ENCODE results near the gene NFATC1. TPM values are rescaled to one million over a fixed set of nuclear protein-coding genes. Genes with fewer than 3 reads are reported as not detected.

NFATC1 gene
- total RNA-seq, 1 experiment from 2014 or later, result 1.8 TPM

- DNase-seq (ENCODE audit: extremely low read depth, low read depth), result no peak
These were observed 88.3 kb downstream of the NFATC1 start for GRCh38 chr18:79483971-79484491.

GRCh38 chr18:79484661-79485621 lies 89.2 kb downstream of the NFATC1 start:
- no peak for DNase-seq (ENCODE audit: extremely low read depth, low read depth)

- no peak for DNase-seq (ENCODE audit: extremely low read depth, low read depth)
These were observed 90.1 kb downstream of the NFATC1 start for GRCh38 chr18:79485788-79486355.

GRCh38 chr18:79486356-79487182 lies 90.8 kb downstream of the NFATC1 start:
- no peak for DNase-seq (ENCODE audit: extremely low read depth, low read depth)

- DNase-seq (ENCODE audit: extremely low read depth, low read depth), result no peak
These were observed 91.6 kb downstream of the NFATC1 start for GRCh38 chr18:79487183-79487800.

- no peak for DNase-seq (ENCODE audit: extremely low read depth, low read depth)
These were observed 92.1 kb downstream of the NFATC1 start for GRCh38 chr18:79487801-79488201.

GRCh38 chr18:79488311-79489050 lies 92.8 kb downstream of the NFATC1 start:
- no peak for DNase-seq (ENCODE audit: extremely low read depth, low read depth)

- no peak for DNase-seq (ENCODE audit: extremely low read depth, low read depth)
These were observed 93.5 kb downstream of the NFATC1 start for GRCh38 chr18:79489051-79489898.

- DNase-seq (ENCODE audit: extremely low read depth, low read depth), result no peak
These were observed 94.3 kb downstream of the NFATC1 start for GRCh38 chr18:79489899-79490625.

- no peak for DNase-seq (ENCODE audit: extremely low read depth, low read depth)
These were observed 94.9 kb downstream of the NFATC1 start for GRCh38 chr18:79490626-79491041.

- DNase-seq (ENCODE audit: extremely low read depth, low read depth), result no peak
These were observed 95.4 kb downstream of the NFATC1 start for GRCh38 chr18:79491081-79491551.

GRCh38 chr18:79493211-79493800 lies 97.6 kb downstream of the NFATC1 start:
- DNase-seq (ENCODE audit: extremely low read depth, low read depth), result no peak

GRCh38 chr18:79493801-79494211 lies 98.1 kb downstream of the NFATC1 start:
- DNase-seq (ENCODE audit: extremely low read depth, low read depth), result no peak

GRCh38 chr18:79494936-79495335 lies 99.2 kb downstream of the NFATC1 start:
- DNase-seq (ENCODE audit: extremely low read depth, low read depth), result no peak

GRCh38 chr18:79495591-79496071 lies 99.9 kb downstream of the NFATC1 start:
- DNase-seq (ENCODE audit: extremely low read depth, low read depth), result no peak

- no peak for DNase-seq (ENCODE audit: extremely low read depth, low read depth)
These were observed 100.7 kb downstream of the NFATC1 start for GRCh38 chr18:79496237-79496977.
